ENCODE measurements around the gene JAK3. TPM values are rescaled to one million over a fixed set of nuclear protein-coding genes. Genes with fewer than 3 reads are reported as not detected.

JAK3 gene
- total and polyA plus RNA-seq, 2 of the 4 experiments (the other 2 are of a cell fraction): 0.36 to 1.5 TPM

DNA sequence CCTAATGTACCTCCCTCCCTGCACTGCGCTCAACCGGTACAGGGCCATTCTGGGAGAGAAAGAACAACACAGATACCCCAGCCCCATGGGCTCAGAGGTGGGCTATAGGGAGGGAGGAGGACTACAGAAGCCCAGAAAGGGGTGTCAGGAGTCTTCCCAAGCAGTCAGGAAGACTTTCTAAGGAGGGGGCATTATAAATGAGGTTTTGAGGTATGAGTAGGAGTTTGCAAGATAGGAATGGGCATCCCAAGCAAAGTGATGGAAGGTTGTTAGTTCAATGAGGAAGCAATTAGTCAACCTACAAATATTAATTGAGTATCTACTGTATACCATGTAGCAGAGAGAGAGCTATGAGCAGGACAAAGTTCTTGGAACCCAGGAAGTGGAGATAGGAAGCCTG lies 59.1 kb downstream of the JAK3 start (continued):
- no peak for TF ChIP-seq MAZ (IDR thresholded peaks at IDR 0.05; ENCODE audit: borderline replicate concordance, low read depth, low read length)
- no peak for TF ChIP-seq SMC3 (IDR thresholded peaks at IDR 0.05; ENCODE audit: low read depth, low read length)

DNA sequence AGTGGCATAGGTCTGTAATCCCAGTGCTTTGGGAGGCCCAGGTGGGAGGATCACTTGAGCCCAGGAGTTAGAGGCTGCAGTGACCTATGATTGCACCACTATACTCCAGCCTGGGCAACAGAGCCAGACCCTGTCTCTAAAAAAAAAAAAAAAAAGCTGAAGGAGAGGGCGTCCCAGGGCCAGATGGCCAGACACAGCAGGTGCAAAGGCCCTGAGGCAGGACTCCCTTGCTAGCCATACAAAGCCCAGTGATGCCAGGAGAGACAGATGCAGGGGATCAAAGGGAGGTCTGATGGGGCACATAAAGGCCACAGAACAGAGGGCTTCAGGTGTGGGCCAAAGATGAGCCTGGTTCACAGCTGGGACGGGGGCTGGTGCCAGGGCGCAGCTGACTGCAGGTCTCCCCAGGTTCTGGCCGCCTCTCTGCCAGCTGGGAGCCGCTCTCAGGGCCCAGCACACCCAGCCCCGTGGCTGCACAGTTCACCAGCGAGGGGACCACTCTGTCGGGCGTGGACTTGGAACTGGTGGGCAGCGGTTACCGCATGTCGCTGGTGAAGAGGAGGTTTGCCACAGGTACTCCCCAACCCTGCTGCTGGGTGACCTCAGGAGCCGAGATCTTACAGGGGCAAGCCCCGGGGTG lies 60.4 kb downstream of the JAK3 start:
- H3K18ac ChIP-seq (ENCODE audit: low read depth, low read length): no peak overlapping the region
- no peak overlapping the region for H2BK120ac ChIP-seq (ENCODE audit: low read depth, low read length)
- no peaks in the 10 kb centered on the region for H3K9me3 ChIP-seq (ENCODE audit: control insufficient read depth, insufficient read depth, low read length)
- dilution Hi-C loops (cut with HindIII; ENCODE audit: low sequenced_read_pairs, unreplicated experiment): no loop called here
- H2BK15ac ChIP-seq (ENCODE audit: low read depth, low read length): no peak overlapping the region
- no peaks in the 10 kb centered on the region for H3K36me3 ChIP-seq (ENCODE audit: control insufficient read depth, insufficient read depth, low read length)
- H3K4ac ChIP-seq (ENCODE audit: low read depth, low read length): no peak overlapping the region
- no peak for ATAC-seq (ENCODE audit: low read depth)
- ChIA-PET POLR2A (ENCODE audit: unreplicated experiment) (interaction anchor here (0.6 kb wide), 1 partner anchor 11 kb away, joined by 4 read pairs; no protein-coding TSS in a partner anchor), CTCF (no interaction called here)
- peaks cover 6% of the 10 kb centered on the region; the same call in 1 of the 2 replicates for H3K27me3 ChIP-seq (ENCODE audit: control insufficient read depth, insufficient read depth, low read length)
- no peak overlapping the region for H4K5ac ChIP-seq (ENCODE audit: low read depth, low read length)
- H3K56ac ChIP-seq (ENCODE audit: extremely low read depth, insufficient read depth, low read length): no peak overlapping the region
- H3K23ac ChIP-seq (ENCODE audit: low read depth, low read length): no peak overlapping the region
- no peak overlapping the region for H3K4me3 ChIP-seq (ENCODE audit: insufficient read depth, low read depth, low read length)
- 90% methylated on average over 2 of the region's 14 CpGs; no CpG with 5 or more reads in 1 of the 2 experiments for WGBS, 2 experiments (ENCODE audit: extremely low coverage in 2 of 2, insufficient read length in 1 of 2)
- H3K9me1 ChIP-seq (ENCODE audit: insufficient read depth, low read length): no peaks in the 10 kb centered on the region
- no peak overlapping the region for H4K8ac ChIP-seq (ENCODE audit: low read depth in 2 of 2, low read length in 2 of 2)
- intact Hi-C loops (cut with micrococcal nuclease): loop anchor here (10.0 kb wide), 1 partner anchor 67 kb away; the partner anchor contains the start of gene RPL18A
- no peak overlapping the region for H3K14ac ChIP-seq (replicated peaks; ENCODE audit: low read depth, low read length)
- no peak overlapping the region for H2AK5ac ChIP-seq (ENCODE audit: low read depth, low read length)
- H2BK20ac ChIP-seq (ENCODE audit: low read depth, low read length): no peak overlapping the region
- no peaks in the 10 kb centered on the region for H3K79me1 ChIP-seq (ENCODE audit: low read depth in 1 of 2, low read length in 2 of 2)
- no peak overlapping the region for H3K4me2 ChIP-seq (ENCODE audit: low read depth, low read length)
- no peak overlapping the region for H2BK5ac ChIP-seq (ENCODE audit: low read depth, low read length, poor library complexity, severe bottlenecking)
- no peak for TF ChIP-seq RAD21 (IDR thresholded peaks at IDR 0.05; ENCODE audit: low read length)
- TF ChIP-seq, protein P1, sequence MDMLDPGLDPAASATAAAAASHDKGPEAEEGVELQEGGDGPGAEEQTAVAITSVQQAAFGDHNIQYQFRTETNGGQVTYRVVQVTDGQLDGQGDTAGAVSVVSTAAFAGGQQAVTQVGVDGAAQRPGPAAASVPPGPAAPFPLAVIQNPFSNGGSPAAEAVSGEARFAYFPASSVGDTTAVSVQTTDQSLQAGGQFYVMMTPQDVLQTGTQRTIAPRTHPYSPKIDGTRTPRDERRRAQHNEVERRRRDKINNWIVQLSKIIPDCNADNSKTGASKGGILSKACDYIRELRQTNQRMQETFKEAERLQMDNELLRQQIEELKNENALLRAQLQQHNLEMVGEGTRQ (IDR thresholded peaks at IDR 0.05; ENCODE audit: low read depth, low read length): no peak
- TF ChIP-seq, protein P2, sequence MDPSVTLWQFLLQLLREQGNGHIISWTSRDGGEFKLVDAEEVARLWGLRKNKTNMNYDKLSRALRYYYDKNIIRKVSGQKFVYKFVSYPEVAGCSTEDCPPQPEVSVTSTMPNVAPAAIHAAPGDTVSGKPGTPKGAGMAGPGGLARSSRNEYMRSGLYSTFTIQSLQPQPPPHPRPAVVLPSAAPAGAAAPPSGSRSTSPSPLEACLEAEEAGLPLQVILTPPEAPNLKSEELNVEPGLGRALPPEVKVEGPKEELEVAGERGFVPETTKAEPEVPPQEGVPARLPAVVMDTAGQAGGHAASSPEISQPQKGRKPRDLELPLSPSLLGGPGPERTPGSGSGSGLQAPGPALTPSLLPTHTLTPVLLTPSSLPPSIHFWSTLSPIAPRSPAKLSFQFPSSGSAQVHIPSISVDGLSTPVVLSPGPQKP (IDR thresholded peaks at IDR 0.05; ENCODE audit: borderline replicate concordance, low read depth, low read length): no peak
- TF ChIP-seq, protein P3, sequence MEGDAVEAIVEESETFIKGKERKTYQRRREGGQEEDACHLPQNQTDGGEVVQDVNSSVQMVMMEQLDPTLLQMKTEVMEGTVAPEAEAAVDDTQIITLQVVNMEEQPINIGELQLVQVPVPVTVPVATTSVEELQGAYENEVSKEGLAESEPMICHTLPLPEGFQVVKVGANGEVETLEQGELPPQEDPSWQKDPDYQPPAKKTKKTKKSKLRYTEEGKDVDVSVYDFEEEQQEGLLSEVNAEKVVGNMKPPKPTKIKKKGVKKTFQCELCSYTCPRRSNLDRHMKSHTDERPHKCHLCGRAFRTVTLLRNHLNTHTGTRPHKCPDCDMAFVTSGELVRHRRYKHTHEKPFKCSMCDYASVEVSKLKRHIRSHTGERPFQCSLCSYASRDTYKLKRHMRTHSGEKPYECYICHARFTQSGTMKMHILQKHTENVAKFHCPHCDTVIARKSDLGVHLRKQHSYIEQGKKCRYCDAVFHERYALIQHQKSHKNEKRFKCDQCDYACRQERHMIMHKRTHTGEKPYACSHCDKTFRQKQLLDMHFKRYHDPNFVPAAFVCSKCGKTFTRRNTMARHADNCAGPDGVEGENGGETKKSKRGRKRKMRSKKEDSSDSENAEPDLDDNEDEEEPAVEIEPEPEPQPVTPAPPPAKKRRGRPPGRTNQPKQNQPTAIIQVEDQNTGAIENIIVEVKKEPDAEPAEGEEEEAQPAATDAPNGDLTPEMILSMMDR (conservative IDR thresholded peaks at IDR 0.05; ENCODE audit: low read depth, low read length): no peak
- TF ChIP-seq RCOR1 (IDR thresholded peaks at IDR 0.05; ENCODE audit: insufficient replicate concordance, low read length): no peak
- TF ChIP-seq MAZ (IDR thresholded peaks at IDR 0.05; ENCODE audit: borderline replicate concordance, low read depth, low read length): no peak
- no peak overlapping the region for H2AFZ ChIP-seq (replicated peaks; ENCODE audit: low read length, poor library complexity)
- H3K9ac ChIP-seq (ENCODE audit: low read depth, low read length): no peak overlapping the region
- no peak overlapping the region for H3K27ac ChIP-seq (ENCODE audit: insufficient read depth, low read length)
- H4K91ac ChIP-seq (ENCODE audit: insufficient read depth, low read depth, low read length): no peak overlapping the region
- in situ Hi-C loops (cut with MboI; ENCODE audit: low sequenced_read_pairs): no loop called here
- BruUV-seq (replicated peaks): no TSS peak
- no peak overlapping the region for H2AK9ac ChIP-seq (replicated peaks; ENCODE audit: low read depth, low read length, poor library complexity)
- no peaks in the 10 kb centered on the region for H4K20me1 ChIP-seq (ENCODE audit: insufficient read depth, low read length)
- H3K4me1 ChIP-seq (ENCODE audit: control insufficient read depth, insufficient read depth, low read length): no peaks in the 10 kb centered on the region
- no peak for DNase-seq
